Measurements from ENCODE around the gene TERT. TPM values are rescaled to one million over a fixed set of nuclear protein-coding genes. Genes with fewer than 3 reads are reported as not detected.

TERT gene
- total RNA-seq, 3 donors from 2014 or later (not counting 1 experiment from before 2014, with no cell fraction given): not detected

GRCh38 chr5:1319436-1320256 is 24.8 kb upstream of the TERT start:
- peaks cover 0 to 13% of the 10 kb centered on the region in 2 donors for H3K27me3 Mint-ChIP-seq (ENCODE audit: low read depth in 2 of 2)
- 93% methylated on average over 21 of the region's 21 CpGs for WGBS (ENCODE audit: insufficient coverage)
- H3K36me3 Mint-ChIP-seq: peaks cover 16% of the 10 kb centered on the region
- peaks cover 60% of the 10 kb centered on the region for H3K36me3 ChIP-seq (ENCODE audit: control insufficient read depth, insufficient read depth, low read length)
- H3K4me3 Mint-ChIP-seq: no peak overlapping the region
- H3K27ac ChIP-seq (ENCODE audit: low read length): no peak overlapping the region
- no peak overlapping the region for H3K4me3 ChIP-seq (ENCODE audit: low read length)
- H3K4me1 Mint-ChIP-seq: peaks cover 22 to 26% of the 10 kb centered on the region in 2 donors
- intact Hi-C loops (cut with micrococcal nuclease): no loop called here
- DNase-seq (peak in 1 of 2 donors; percentile 12), ATAC-seq (no peak)
- no peaks in the 10 kb centered on the region for H3K9me3 Mint-ChIP-seq
- H3K27me3 ChIP-seq (ENCODE audit: control insufficient read depth, insufficient read depth, low read length): peaks cover 2% of the 10 kb centered on the region
- H3K27ac Mint-ChIP-seq: no peak overlapping the region
- no peaks in the 10 kb centered on the region for H3K9me3 ChIP-seq (ENCODE audit: control insufficient read depth, insufficient read depth, low read length)
- TF ChIP-seq, protein P1, sequence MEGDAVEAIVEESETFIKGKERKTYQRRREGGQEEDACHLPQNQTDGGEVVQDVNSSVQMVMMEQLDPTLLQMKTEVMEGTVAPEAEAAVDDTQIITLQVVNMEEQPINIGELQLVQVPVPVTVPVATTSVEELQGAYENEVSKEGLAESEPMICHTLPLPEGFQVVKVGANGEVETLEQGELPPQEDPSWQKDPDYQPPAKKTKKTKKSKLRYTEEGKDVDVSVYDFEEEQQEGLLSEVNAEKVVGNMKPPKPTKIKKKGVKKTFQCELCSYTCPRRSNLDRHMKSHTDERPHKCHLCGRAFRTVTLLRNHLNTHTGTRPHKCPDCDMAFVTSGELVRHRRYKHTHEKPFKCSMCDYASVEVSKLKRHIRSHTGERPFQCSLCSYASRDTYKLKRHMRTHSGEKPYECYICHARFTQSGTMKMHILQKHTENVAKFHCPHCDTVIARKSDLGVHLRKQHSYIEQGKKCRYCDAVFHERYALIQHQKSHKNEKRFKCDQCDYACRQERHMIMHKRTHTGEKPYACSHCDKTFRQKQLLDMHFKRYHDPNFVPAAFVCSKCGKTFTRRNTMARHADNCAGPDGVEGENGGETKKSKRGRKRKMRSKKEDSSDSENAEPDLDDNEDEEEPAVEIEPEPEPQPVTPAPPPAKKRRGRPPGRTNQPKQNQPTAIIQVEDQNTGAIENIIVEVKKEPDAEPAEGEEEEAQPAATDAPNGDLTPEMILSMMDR (IDR thresholded peaks at IDR 0.05): no peak
- H3K4me1 ChIP-seq (ENCODE audit: control insufficient read depth, insufficient read depth, low read length): peaks cover 26% of the 10 kb centered on the region

DNA sequence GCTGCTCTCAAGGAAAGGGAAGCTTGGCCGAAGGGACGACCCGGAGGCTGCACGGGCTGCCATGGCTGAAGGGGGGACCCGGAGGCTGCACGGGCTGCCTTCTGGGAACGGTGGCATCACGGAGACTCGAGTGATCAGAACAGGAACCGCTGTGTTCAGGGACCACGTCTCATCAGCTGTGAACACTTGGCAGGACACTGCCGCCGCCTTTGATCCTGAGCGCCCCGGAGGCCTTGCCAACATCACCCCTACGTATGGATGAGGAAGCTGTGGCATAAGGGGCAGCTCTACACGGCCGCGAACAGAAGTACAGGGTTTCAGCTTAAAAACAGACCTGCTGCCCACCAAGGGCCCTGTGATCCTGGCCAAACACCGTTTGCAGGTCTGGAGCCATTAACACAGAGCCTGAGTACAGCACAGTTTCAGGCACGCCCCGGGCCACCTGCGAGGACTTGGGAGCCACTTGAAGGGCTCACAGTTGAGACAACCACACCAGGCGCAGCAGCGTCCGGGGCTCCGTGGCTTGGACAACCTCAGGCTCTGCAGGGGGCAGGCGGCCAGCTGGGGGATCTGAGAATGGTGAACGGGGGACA is 23.9 kb upstream of the TERT start:
- peaks cover 16% of the 10 kb centered on the region for H3K36me3 Mint-ChIP-seq
- intact Hi-C loops (cut with micrococcal nuclease): no loop called here
- Histone ChIP-seq H3K4me1 (ENCODE audit: control insufficient read depth, insufficient read depth, low read length) (peaks cover 35% of the 10 kb centered on the region), H3K36me3 (ENCODE audit: control insufficient read depth, insufficient read depth, low read length) (peaks cover 52% of the 10 kb centered on the region), H3K4me3 (ENCODE audit: low read length) (no peak overlapping the region), H3K27me3 (ENCODE audit: control insufficient read depth, insufficient read depth, low read length) (peaks cover 2% of the 10 kb centered on the region), H3K27ac (ENCODE audit: low read length) (no peak overlapping the region), H3K9me3 (ENCODE audit: control insufficient read depth, insufficient read depth, low read length) (no peaks in the 10 kb centered on the region)
- peak in 1 of 2 donors; percentile 13 for DNase-seq
- 92% methylated on average over 29 of the region's 29 CpGs for WGBS (ENCODE audit: insufficient coverage)
- peaks cover 29 to 33% of the 10 kb centered on the region in 2 donors for H3K4me1 Mint-ChIP-seq
- H3K9me3 Mint-ChIP-seq: no peaks in the 10 kb centered on the region
- TF ChIP-seq, protein P1 (IDR thresholded peaks at IDR 0.05): no peak
- H3K27ac Mint-ChIP-seq: no peak overlapping the region
- ATAC-seq: no peak
- H3K27me3 Mint-ChIP-seq (ENCODE audit: low read depth in 2 of 2): peaks cover 0 to 13% of the 10 kb centered on the region in 2 donors
- H3K4me3 Mint-ChIP-seq: no peak overlapping the region

DNA sequence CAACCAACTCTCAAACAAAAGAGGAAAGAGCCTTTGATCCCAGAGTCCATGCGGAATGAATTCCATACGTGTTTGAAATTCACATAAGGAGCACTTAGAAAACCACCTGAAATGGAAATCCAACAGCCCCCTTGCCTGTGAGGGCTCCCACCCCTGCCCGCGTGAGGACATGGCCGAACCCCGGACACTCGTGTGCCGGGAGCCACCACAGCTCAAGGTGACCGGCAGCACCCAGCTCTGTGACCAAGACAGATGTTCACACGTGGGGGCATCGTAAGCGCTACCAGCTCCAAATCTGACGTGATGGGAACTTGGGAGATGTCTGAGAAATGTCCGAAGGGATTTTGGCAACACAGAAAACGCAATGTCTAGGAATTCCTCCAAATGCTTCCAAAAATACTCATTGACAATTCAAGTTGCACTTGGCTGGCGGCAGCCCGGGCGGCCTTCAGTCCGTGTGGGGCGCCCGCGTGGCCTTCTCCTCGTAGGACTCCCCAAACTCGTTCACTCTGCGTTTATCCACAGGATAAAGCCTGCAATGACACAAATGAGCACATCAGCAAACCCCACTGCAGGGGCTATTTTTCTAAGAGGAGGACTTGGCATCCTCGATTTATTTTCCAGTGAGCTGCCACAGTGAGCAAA is 23.2 kb upstream of the TERT start:
- peaks cover 2% of the 10 kb centered on the region for H3K27me3 ChIP-seq (ENCODE audit: control insufficient read depth, insufficient read depth, low read length)
- H3K4me1 ChIP-seq (ENCODE audit: control insufficient read depth, insufficient read depth, low read length): peaks cover 42% of the 10 kb centered on the region
- Mint-ChIP-seq H3K4me3 (no peak overlapping the region), H3K27me3 (ENCODE audit: low read depth in 2 of 2) (peaks cover 0 to 13% of the 10 kb centered on the region in 2 donors), H3K4me1 (peaks cover 36 to 37% of the 10 kb centered on the region in 2 donors), H3K9me3 (no peaks in the 10 kb centered on the region), H3K36me3 (peaks cover 16% of the 10 kb centered on the region), H3K27ac (no peak overlapping the region)
- DNase-seq (no peak), ATAC-seq (no peak)
- peaks cover 49% of the 10 kb centered on the region for H3K36me3 ChIP-seq (ENCODE audit: control insufficient read depth, insufficient read depth, low read length)
- no peak overlapping the region for H3K4me3 ChIP-seq (ENCODE audit: low read length)
- H3K27ac ChIP-seq (ENCODE audit: low read length): no peak overlapping the region
- H3K9me3 ChIP-seq (ENCODE audit: control insufficient read depth, insufficient read depth, low read length): no peaks in the 10 kb centered on the region
- WGBS (ENCODE audit: insufficient coverage): 97% methylated on average over 26 of the region's 26 CpGs
- TF ChIP-seq, protein P1 (IDR thresholded peaks at IDR 0.05): no peak
- intact Hi-C loops (cut with micrococcal nuclease): no loop called here
